B cell (primary cell): ENCODE results near the gene AMOTL1. TPM values are rescaled to one million over a fixed set of nuclear protein-coding genes. Genes with fewer than 3 reads are reported as not detected.

ENCODE experiments used
- ATAC-seq: fragments of 200-7000 bp; cut with Tn5 transposase; one replicate; pipeline ENCODE4 v1.10.0; 2021; ENCODE audit warnings: low read depth, mild to moderate bottlenecking, moderate number of reproducible peaks, moderate library complexity
- CTCF ChIA-PET: fragments of 350-600 bp; sonication (Branson Sonifier 250); formaldehyde crosslinking; loops from one replicate; lab custom pipeline; 2021; ENCODE audit warnings: antibody characterized with exemption, inconsistent platforms; lab: Charles Lee
- POLR2A ChIA-PET: fragments of 350-600 bp; sonication (Branson Sonifier 250); formaldehyde crosslinking; loops from one replicate; lab custom pipeline; 2021; ENCODE audit warnings: antibody characterized with exemption; lab: Charles Lee
- DNase-seq: peaks from one replicate; pipeline ENCODE4 v3.0.0; 2013
- H2AFZ ChIP-seq: 2 replicates; pipeline ENCODE4 v1.6.1; 2012; ENCODE audit warnings: mild to moderate bottlenecking, low read depth, low read length; ENCODE audit not compliant: insufficient read depth, poor library complexity, severe bottlenecking
- H3K27ac ChIP-seq, 2 donors: 1 replicate in 1 of 2; 2 replicates in 1 of 2; pipeline ENCODE4 v1.5.1; 2012 to 2013; ENCODE audit warnings: low read length in 2 of 2, mild to moderate bottlenecking in 2 of 2, moderate library complexity in 1 of 2
- H3K27me3 ChIP-seq, 4 experiments: fragments of 200-600 bp in 1 of 4; sonication (generic) in 1 of 4; replicated peaks in 1 of 4; 1 replicate in 2 of 4; 2 replicates in 2 of 4; pipeline versions ENCODE4 v1.6.1 to v1.7.0; 2013 to 2016; ENCODE audit warnings: low read length in 3 of 4, mild to moderate bottlenecking in 2 of 4, mixed read lengths in 1 of 4, moderate library complexity in 1 of 4; ENCODE audit not compliant: insufficient read depth in 4 of 4, control insufficient read depth in 3 of 4; ENCODE audit errors: control extremely low read depth in 1 of 4
- H3K36me3 ChIP-seq, 2 experiments: replicated peaks in 1 of 2; 1 replicate in 1 of 2; 2 replicates in 1 of 2; pipeline versions ENCODE4 v1.6.1 to v1.7.1; 2013; ENCODE audit warnings: low read length in 1 of 2; ENCODE audit not compliant: insufficient read depth in 2 of 2, control insufficient read depth in 1 of 2; ENCODE audit errors: control extremely low read depth in 1 of 2, extremely low read depth in 1 of 2
- H3K4me1 ChIP-seq, 2 donors: fragments of 200-600 bp in 1 of 2; sonication (generic) in 1 of 2; 1 replicate in 1 of 2; 2 replicates in 1 of 2; pipeline versions ENCODE4 v1.5.1 to v1.6.1; 2013 to 2017; ENCODE audit warnings: low read length in 2 of 2; ENCODE audit not compliant: control insufficient read depth in 2 of 2, insufficient read depth in 2 of 2
- H3K4me2 ChIP-seq: replicated peaks from 2 replicates; pipeline ENCODE3; 2012; ENCODE audit warnings: mild to moderate bottlenecking, low read depth, low read length; ENCODE audit not compliant: poor library complexity, severe bottlenecking
- H3K4me3 ChIP-seq, 5 experiments: fragments of 200-600 bp in 1 of 5; sonication (generic) in 1 of 5; 1 replicate in 3 of 5; 2 replicates in 2 of 5; pipeline versions ENCODE4 v1.5.1 to v1.7.0; 2011 to 2016; ENCODE audit warnings: low read length in 4 of 5, mild to moderate bottlenecking in 4 of 5, low read depth in 2 of 5, control low read depth in 1 of 5, moderate library complexity in 1 of 5; ENCODE audit not compliant: insufficient read depth in 1 of 5; ENCODE audit errors: control extremely low read depth in 1 of 5, extremely low read depth in 1 of 5
- H3K79me2 ChIP-seq: fragments of 200-600 bp; sonication (generic); one replicate; pipeline ENCODE4 v1.6.0; 2016; ENCODE audit warnings: low read length; ENCODE audit not compliant: control insufficient read depth, insufficient read depth
- H3K9ac ChIP-seq: fragments of 200-600 bp; sonication (generic); 2 replicates; pipeline ENCODE4 v1.6.1; 2017; ENCODE audit warnings: mild to moderate bottlenecking, low read length, moderate library complexity
- H3K9me3 ChIP-seq, 3 donors: one replicate each; pipeline versions ENCODE4 v1.6.1 to v1.7.1; 2013; ENCODE audit warnings: low read length in 2 of 3; ENCODE audit not compliant: control insufficient read depth in 2 of 3, insufficient read depth in 1 of 3; ENCODE audit errors: control extremely low read depth in 1 of 3
- H4K20me1 ChIP-seq: 2 replicates; pipeline ENCODE4 v1.6.0; 2012; ENCODE audit warnings: mild to moderate bottlenecking, low read length; ENCODE audit not compliant: insufficient read depth, control insufficient read depth, poor library complexity, severe bottlenecking
- H3K27ac Mint-ChIP-seq: one replicate; pipeline ENCODE4 v1.8.0; 2021; ENCODE audit warnings: mixed read lengths
- H3K27me3 Mint-ChIP-seq: one replicate; pipeline ENCODE4 v1.8.0; 2021; ENCODE audit warnings: mixed read lengths
- H3K4me1 Mint-ChIP-seq: one replicate; pipeline ENCODE4 v1.8.0; 2021; ENCODE audit warnings: mixed read lengths
- H3K4me3 Mint-ChIP-seq: one replicate; pipeline ENCODE4 v1.8.0; 2021; ENCODE audit warnings: mixed read lengths
- H3K9me3 Mint-ChIP-seq: one replicate; pipeline ENCODE4 v1.8.0; 2022; ENCODE audit warnings: mixed read lengths; ENCODE audit not compliant: insufficient read depth
- EZH2 ChIP-seq: IDR thresholded peaks from 2 replicates; pipeline ENCODE4 v1.6.1; 2012; ENCODE audit warnings: borderline replicate concordance, low read depth, mild to moderate bottlenecking, moderate library complexity, low read length; ENCODE audit not compliant: insufficient read depth, poor library complexity, severe bottlenecking
- WGBS: methylation state at CpG from one replicate; pipeline ENCODE4 v1.1.5; 2013; ENCODE audit warnings: missing lambda C conversion rate; ENCODE audit not compliant: insufficient coverage; 5-methylcytosine and 5-hydroxymethylcytosine counted together
- intact Hi-C: fragments of 100-400 bp; cut with micrococcal nuclease; formaldehyde crosslinking; loops from one replicate; pipeline ENCODE4 v1.10.0; 2022
- polyA plus RNA-seq: library from polyadenylated mRNA; depleted of rRNA; stranded (reverse); fragments of >200 nt; gene quantifications from 2 replicates; pipeline ENCODE4 v1.2.3, GENCODE V29; 2012
- total RNA-seq, 2 donors: library from RNA; stranded (reverse); fragments of 120-200 nt in 1 of 2; gene quantifications; 1 replicate in 1 of 2; 2 replicates in 1 of 2; pipeline versions ENCODE4 v1.2.3 to v1.2.4, GENCODE V29; 2013 to 2022
- TF ChIP-seq, protein P1 (sequence below): fragments of 200-600 bp; IDR thresholded peaks from one replicate; pipeline ENCODE4 v1.8.0; 2022; ENCODE audit warnings: antibody characterized with exemption, mild to moderate bottlenecking

The AMOTL1 gene
- total and polyA plus RNA-seq, 2 donors (not counting 1 experiment from before 2014, with no cell fraction given), result 0.04 to 0.30 TPM

DNA sequence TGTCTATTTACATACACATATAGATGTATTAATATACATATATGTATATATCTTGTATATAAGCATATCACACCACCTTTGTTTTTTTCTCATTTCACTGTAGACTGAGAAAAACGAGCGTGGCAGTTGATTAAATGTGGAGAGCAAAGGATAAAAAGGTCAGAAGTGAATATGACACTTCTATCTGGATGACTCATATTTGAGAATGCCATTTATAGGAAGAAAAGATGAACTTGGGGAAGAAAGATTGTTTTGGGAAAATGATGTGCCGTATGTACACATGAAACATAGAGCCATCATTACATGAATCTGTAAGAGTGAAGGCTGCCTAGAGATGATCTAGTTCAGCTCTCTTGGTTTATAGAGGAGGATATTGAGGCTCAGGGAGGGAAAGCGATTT lies 28.7 kb downstream of the AMOTL1 start:
- TF ChIP-seq, protein P1, sequence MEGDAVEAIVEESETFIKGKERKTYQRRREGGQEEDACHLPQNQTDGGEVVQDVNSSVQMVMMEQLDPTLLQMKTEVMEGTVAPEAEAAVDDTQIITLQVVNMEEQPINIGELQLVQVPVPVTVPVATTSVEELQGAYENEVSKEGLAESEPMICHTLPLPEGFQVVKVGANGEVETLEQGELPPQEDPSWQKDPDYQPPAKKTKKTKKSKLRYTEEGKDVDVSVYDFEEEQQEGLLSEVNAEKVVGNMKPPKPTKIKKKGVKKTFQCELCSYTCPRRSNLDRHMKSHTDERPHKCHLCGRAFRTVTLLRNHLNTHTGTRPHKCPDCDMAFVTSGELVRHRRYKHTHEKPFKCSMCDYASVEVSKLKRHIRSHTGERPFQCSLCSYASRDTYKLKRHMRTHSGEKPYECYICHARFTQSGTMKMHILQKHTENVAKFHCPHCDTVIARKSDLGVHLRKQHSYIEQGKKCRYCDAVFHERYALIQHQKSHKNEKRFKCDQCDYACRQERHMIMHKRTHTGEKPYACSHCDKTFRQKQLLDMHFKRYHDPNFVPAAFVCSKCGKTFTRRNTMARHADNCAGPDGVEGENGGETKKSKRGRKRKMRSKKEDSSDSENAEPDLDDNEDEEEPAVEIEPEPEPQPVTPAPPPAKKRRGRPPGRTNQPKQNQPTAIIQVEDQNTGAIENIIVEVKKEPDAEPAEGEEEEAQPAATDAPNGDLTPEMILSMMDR, result no peak
- no peak for TF ChIP-seq EZH2
- no peak overlapping the region for H3K4me3 ChIP-seq
- no peak overlapping the region for H3K9ac ChIP-seq
- no peaks in the 10 kb centered on the region for H4K20me1 ChIP-seq
- H3K4me2 ChIP-seq, result no peak overlapping the region
- no peak overlapping the region for H2AFZ ChIP-seq
- no peaks in the 10 kb centered on the region for H3K4me1 Mint-ChIP-seq
- no peak overlapping the region for H3K27ac ChIP-seq
- ATAC-seq (no peak), DNase-seq (no peak)
- H3K27me3 Mint-ChIP-seq, result no peaks in the 10 kb centered on the region
- H3K4me3 Mint-ChIP-seq, result no peak overlapping the region
- no peaks in the 10 kb centered on the region for H3K4me1 ChIP-seq
- WGBS, result 100% methylated on average over 1 of the region's 4 CpGs
- H3K36me3 ChIP-seq, result no peaks in the 10 kb centered on the region
- no peaks in the 10 kb centered on the region for H3K27me3 ChIP-seq
- no peaks in the 10 kb centered on the region for H3K9me3 ChIP-seq
- no peaks in the 10 kb centered on the region for H3K9me3 Mint-ChIP-seq
- ChIA-PET CTCF (no interaction called here), POLR2A (no interaction called here)
- H3K79me2 ChIP-seq, result no peaks in the 10 kb centered on the region
- intact Hi-C loops, result no loop called here
- no peak overlapping the region for H3K27ac Mint-ChIP-seq

DNA sequence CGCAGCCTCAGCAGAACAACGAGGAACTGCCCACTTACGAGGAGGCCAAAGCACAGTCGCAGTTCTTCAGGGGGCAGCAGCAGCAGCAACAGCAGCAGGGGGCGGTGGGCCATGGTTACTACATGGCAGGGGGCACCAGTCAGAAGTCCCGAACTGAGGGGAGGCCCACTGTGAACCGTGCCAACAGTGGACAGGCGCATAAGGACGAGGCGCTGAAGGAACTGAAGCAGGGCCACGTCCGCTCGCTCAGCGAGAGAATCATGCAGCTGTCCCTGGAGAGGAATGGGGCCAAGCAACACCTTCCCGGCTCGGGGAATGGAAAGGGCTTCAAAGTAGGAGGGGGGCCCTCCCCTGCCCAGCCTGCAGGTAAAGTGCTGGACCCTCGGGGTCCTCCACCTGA lies 31.6 kb downstream of the AMOTL1 start:
- no peaks in the 10 kb centered on the region for H3K4me1 ChIP-seq
- H3K9ac ChIP-seq, result no peak overlapping the region
- H3K9me3 ChIP-seq, result no peaks in the 10 kb centered on the region
- ChIA-PET POLR2A (no interaction called here), CTCF (no interaction called here)
- Mint-ChIP-seq H3K4me3 (no peak overlapping the region), H3K27me3 (no peaks in the 10 kb centered on the region), H3K27ac (no peak overlapping the region), H3K9me3 (no peaks in the 10 kb centered on the region), H3K4me1 (no peaks in the 10 kb centered on the region)
- H3K36me3 ChIP-seq, result no peaks in the 10 kb centered on the region
- TF ChIP-seq EZH2, result no peak
- TF ChIP-seq, protein P1, result no peak
- no peaks in the 10 kb centered on the region for H4K20me1 ChIP-seq
- H3K27ac ChIP-seq, result no peak overlapping the region
- H3K79me2 ChIP-seq, result no peaks in the 10 kb centered on the region
- H2AFZ ChIP-seq, result no peak overlapping the region
- WGBS, result 94% methylated on average over 15 of the region's 17 CpGs
- H3K4me2 ChIP-seq, result no peak overlapping the region
- no peak for DNase-seq
- intact Hi-C loops, result no loop called here
- no peaks in the 10 kb centered on the region for H3K27me3 ChIP-seq
- ATAC-seq, result no peak
- H3K4me3 ChIP-seq, result no peak overlapping the region
